ENCODE results near the gene AK2. TPM values are rescaled to one million over a fixed set of nuclear protein-coding genes. Genes with fewer than 3 reads are reported as not detected.

The AK2 gene
- total RNA-seq, 1 donor from 2014 or later = 173 TPM

- no peak overlapping the region for H3K4me3 ChIP-seq (ENCODE audit: low read depth, low read length)
- DNase-seq (ENCODE audit: low read depth) = no peak
- peaks cover 16% of the 10 kb centered on the region for H3K36me3 ChIP-seq (ENCODE audit: control insufficient read depth, insufficient read depth, low read length)
- FAIRE-seq = no peak
- TF ChIP-seq CTCF (IDR thresholded peaks at IDR 0.05; ENCODE audit: insufficient read depth, low read length, severe bottlenecking) = no peak
- H3K27me3 ChIP-seq (ENCODE audit: control insufficient read depth, insufficient read depth, low read length) = no peaks in the 10 kb centered on the region
Measured at GRCh38 chr1:33032126-33032869, 4.4 kb downstream of the AK2 start.

GRCh38 chr1:33031506-33031905 lies 5.2 kb downstream of the AK2 start:
- H3K36me3 ChIP-seq (ENCODE audit: control insufficient read depth, insufficient read depth, low read length) = peaks cover 16% of the 10 kb centered on the region
- no peak for FAIRE-seq
- H3K27me3 ChIP-seq (ENCODE audit: control insufficient read depth, insufficient read depth, low read length) = no peaks in the 10 kb centered on the region
- DNase-seq (ENCODE audit: low read depth) = no peak
- no peak for TF ChIP-seq CTCF (IDR thresholded peaks at IDR 0.05; ENCODE audit: insufficient read depth, low read length, severe bottlenecking)
- H3K4me3 ChIP-seq (ENCODE audit: low read depth, low read length) = no peak overlapping the region

- H3K27me3 ChIP-seq (ENCODE audit: control insufficient read depth, insufficient read depth, low read length) = no peaks in the 10 kb centered on the region
- no peak for FAIRE-seq
Measured at GRCh38 chr1:33030575-33030974, 6.1 kb downstream of the AK2 start.

GRCh38 chr1:33029921-33030320 lies 6.8 kb downstream of the AK2 start:
- TF ChIP-seq CTCF (IDR thresholded peaks at IDR 0.05; ENCODE audit: insufficient read depth, low read length, severe bottlenecking) = no peak
- Histone ChIP-seq H3K27me3 (ENCODE audit: control insufficient read depth, insufficient read depth, low read length) (no peaks in the 10 kb centered on the region), H3K4me3 (ENCODE audit: low read depth, low read length) (no peak overlapping the region), H3K36me3 (ENCODE audit: control insufficient read depth, insufficient read depth, low read length) (peaks cover 16% of the 10 kb centered on the region)
- no peak for DNase-seq (ENCODE audit: low read depth)
- FAIRE-seq = no peak

More at GRCh38 chr1:33030575-33030974, 6.1 kb downstream of the AK2 start:
- Histone ChIP-seq H3K4me3 (ENCODE audit: low read depth, low read length) (no peak overlapping the region), H3K36me3 (ENCODE audit: control insufficient read depth, insufficient read depth, low read length) (peaks cover 16% of the 10 kb centered on the region)
- no peak for DNase-seq (ENCODE audit: low read depth)
- no peak for TF ChIP-seq CTCF (IDR thresholded peaks at IDR 0.05; ENCODE audit: insufficient read depth, low read length, severe bottlenecking)

GRCh38 chr1:33029209-33029608 lies 7.5 kb downstream of the AK2 start:
- no peak for FAIRE-seq
- Histone ChIP-seq H3K36me3 (ENCODE audit: control insufficient read depth, insufficient read depth, low read length) (peaks cover 16% of the 10 kb centered on the region), H3K27me3 (ENCODE audit: control insufficient read depth, insufficient read depth, low read length) (no peaks in the 10 kb centered on the region), H3K4me3 (ENCODE audit: low read depth, low read length) (no peak overlapping the region)
- DNase-seq (ENCODE audit: low read depth) = no peak
- no peak for TF ChIP-seq CTCF (IDR thresholded peaks at IDR 0.05; ENCODE audit: insufficient read depth, low read length, severe bottlenecking)

GRCh38 chr1:33025761-33026160 lies 10.9 kb downstream of the AK2 start:
- FAIRE-seq (no peak), DNase-seq (ENCODE audit: low read depth) (no peak)
- Histone ChIP-seq H3K36me3 (ENCODE audit: control insufficient read depth, insufficient read depth, low read length) (peaks cover 20% of the 10 kb centered on the region), H3K27me3 (ENCODE audit: control insufficient read depth, insufficient read depth, low read length) (no peaks in the 10 kb centered on the region), H3K4me3 (ENCODE audit: low read depth, low read length) (no peak overlapping the region)
- TF ChIP-seq CTCF (IDR thresholded peaks at IDR 0.05; ENCODE audit: insufficient read depth, low read length, severe bottlenecking) = no peak
